Measurements from ENCODE around the gene APOC1. TPM values are rescaled to one million over a fixed set of nuclear protein-coding genes. Genes with fewer than 3 reads are reported as not detected.
"Not testable (repeated sequence)": the region's sequence is repeated elsewhere in the genome, so short reads cannot be mapped to it uniquely, and the experiment has no call there.

The APOC1 gene
- total RNA-seq = not detected

DNA sequence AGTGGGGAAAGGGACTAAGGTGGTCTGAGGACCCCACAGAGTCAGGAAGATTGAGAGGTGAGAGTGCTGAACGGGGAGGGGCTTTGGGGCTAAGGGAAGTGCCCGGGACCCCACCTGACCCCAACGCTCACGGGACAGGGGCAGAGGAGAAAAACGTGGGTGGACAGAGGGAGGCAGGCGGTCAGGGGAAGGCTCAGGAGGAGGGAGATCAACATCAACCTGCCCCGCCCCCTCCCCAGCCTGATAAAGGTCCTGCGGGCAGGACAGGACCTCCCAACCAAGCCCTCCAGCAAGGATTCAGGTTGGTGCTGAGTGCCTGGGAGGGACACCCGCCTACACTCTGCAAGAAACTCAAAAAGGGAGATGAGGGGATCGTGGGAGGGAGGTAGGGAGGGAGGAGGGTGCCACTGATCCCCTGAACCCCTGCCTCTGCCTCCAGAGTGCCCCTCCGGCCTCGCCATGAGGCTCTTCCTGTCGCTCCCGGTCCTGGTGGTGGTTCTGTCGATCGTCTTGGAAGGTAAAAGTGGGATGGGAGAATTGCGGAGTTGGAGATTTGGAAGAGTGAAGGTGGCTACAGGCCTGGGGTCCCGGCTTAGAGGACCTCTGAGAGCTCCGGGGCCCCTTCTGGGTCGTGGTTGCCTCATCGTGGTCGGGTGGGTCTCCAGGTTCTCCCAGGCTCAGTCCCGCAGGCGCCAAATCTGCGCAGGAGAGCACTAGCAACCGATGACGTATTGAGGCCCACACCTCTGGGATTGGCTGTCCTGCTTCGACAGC lies at the start of gene APOC1:
Gene APOC1, plus strand, starts transcription at position 176 of the 774 bp plus-strand sequence. Its CDS starts 284 bp downstream, at position 460.
- peak; percentile 63 for DNase-seq

DNA sequence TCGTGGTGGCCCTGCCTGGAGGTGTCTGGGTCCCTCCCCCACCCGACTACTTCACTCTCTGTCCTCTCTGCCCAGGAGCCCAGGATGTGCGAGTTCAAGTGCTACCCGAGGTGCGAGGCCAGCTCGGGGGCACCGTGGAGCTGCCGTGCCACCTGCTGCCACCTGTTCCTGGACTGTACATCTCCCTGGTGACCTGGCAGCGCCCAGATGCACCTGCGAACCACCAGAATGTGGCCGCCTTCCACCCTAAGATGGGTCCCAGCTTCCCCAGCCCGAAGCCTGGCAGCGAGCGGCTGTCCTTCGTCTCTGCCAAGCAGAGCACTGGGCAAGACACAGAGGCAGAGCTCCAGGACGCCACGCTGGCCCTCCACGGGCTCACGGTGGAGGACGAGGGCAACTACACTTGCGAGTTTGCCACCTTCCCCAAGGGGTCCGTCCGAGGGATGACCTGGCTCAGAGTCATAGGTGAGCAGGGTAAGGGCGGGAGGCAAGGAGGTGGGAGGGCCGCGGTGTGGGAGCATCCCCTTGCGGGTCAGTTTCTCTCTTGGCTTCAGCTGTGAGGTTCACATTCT lies 49.1 kb upstream of the APOC1 start:
- no peak for DNase-seq

DNA sequence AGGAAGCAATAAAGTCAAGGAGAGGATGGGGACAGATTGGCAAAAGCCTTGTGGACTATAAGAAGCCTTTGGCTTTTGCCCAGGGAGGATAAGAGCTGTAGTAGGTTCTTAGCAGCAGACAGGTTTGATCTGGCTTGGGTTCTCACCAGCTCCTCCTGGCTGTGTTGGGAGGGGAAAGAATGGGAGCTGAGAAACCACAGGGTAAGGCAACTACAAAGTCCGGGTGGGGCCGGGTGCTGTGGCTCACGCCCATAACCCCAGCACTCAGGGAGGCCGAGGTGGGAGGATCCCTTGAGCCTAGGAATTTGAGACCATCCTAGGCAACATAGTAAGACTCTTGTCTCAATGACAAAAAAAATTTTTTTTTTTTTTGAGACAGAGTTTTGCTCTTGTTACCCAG lies 47.7 kb upstream of the APOC1 start:
- DNase-seq = no peak

DNA sequence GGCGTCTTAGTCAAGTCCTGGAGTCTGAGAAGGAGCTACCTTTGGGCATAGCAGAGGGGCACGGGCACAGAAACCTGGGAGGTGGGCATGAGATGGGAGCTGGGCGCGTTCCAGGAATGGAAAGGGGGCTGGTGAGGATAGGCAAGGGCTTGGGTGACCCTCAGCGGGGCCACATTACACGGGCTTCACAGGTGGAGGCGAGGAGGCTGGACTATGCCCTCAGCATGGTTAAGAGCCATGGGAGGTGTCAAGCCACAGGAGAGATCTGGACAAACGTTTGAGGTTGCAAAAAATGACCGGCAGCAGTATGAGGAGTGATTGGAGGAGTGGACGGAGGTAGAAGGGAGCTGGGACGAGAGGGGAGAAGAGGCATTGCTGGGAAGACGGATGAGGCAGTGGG lies 46.8 kb upstream of the APOC1 start:
- DNase-seq = no peak

DNA sequence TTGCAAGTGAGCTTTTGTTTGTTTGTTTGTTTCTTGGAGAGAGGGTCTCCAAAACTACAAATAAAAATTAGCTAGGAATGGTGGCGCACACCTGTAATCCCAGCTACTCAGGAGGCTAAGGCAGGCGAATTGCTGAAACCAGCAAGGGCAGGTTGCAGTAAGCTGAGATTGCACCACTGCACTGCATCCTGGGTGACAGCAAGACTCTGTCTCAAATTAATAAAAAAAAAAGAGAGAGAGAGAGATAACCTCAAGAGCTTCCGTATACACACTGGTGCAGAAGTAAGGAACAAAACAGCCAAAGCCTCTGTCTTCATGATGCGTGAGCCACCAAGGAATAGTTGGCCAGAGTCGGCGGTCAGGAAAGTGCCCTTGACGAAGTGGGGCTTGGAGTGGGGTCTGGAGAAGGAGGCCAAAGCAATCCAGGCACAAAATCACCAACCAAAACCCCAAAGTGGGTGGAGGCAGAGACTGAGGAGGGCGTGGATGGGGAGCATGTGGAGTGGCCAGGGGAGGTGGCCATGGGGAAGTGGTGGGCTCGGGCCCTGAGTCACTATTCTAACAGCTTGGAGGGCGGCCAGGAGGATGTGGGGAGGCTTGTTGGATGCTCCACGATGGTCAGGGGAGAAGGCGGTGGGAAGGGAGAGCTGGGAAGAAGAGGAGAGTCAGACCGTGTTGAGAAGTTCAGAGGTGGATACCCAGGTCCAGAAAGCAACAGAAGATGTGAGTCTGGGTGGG lies 44.5 kb upstream of the APOC1 start:
- DNase-seq = no peak

DNA sequence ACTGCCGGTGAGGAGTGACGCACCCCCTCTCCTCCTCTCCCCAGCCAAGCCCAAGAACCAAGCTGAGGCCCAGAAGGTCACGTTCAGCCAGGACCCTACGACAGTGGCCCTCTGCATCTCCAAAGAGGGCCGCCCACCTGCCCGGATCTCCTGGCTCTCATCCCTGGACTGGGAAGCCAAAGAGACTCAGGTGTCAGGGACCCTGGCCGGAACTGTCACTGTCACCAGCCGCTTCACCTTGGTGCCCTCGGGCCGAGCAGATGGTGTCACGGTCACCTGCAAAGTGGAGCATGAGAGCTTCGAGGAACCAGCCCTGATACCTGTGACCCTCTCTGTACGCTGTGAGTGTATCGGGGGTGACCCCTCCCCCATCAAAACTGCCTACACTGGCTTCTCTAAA lies 42.6 kb upstream of the APOC1 start:
- no peak for DNase-seq

DNA sequence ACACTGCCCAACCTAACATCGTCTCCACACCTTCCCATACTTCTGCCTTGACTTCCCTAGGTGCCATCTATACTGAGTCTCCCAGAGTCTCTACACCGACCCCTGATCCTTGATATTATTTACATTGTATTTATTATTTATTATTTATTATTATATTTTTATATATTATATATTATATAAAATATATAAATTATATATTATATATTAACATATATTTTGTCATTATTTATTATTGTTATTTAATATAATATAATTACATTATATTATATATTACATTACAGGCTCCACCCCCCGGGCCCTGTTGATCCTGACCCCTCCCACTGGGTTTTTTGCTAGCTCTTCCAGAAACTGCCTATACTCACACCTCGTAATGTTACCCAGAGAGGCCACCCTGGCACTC lies 41.7 kb upstream of the APOC1 start:
- no peak for DNase-seq

DNA sequence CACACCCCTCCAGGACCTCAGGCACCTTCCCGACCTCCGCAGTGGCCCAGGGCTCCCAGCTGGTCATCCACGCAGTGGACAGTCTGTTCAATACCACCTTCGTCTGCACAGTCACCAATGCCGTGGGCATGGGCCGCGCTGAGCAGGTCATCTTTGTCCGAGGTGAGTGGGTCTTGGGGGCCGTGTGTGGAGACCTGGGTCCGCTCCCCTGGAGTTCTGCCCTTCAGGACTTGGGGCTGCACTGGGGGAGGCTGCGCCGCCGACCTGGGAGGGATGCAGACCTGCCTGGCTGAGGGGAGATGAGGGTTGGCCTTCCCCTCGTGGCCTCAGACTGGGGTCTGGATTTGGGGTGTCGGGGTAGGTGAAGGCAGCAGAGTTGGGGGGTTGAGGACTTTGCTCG lies 40.1 kb upstream of the APOC1 start:
- DNase-seq = no peak

DNA sequence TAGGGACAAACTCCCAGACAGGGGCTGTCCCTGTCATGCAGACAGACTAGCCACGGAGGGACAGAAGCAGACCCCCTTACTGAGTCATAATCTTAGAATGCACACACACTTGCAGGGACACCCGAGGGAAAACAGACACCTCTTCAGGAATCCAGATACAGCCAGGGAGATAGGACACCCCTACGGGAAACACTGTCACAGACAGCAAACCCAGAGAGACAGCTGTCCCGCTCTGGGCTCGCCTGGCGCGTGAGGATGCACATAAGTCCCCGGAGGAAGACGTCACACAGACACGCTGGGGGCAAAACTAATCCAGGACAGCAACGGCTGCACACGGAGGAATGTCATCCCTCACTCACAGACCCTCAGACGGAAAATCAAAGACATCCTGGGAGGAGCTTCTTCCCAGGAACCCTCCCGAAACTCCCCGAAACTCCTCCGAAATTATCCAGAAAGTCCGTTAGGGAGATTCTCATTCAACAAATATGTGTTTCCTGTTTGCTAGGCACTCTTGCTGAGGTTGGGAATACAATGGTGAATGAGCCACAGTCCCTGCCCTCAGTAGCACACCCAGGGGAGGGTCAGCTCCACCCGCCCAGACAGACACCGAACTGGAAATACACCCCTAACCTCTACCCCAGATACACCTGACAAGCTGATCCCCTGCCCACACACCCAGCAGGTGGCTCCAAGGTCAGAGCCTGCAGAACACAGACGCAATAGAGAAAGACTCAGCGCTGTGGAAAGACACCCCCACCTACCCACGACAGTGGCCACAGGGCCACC lies 38.5 kb upstream of the APOC1 start:
- DNase-seq = no peak

DNA sequence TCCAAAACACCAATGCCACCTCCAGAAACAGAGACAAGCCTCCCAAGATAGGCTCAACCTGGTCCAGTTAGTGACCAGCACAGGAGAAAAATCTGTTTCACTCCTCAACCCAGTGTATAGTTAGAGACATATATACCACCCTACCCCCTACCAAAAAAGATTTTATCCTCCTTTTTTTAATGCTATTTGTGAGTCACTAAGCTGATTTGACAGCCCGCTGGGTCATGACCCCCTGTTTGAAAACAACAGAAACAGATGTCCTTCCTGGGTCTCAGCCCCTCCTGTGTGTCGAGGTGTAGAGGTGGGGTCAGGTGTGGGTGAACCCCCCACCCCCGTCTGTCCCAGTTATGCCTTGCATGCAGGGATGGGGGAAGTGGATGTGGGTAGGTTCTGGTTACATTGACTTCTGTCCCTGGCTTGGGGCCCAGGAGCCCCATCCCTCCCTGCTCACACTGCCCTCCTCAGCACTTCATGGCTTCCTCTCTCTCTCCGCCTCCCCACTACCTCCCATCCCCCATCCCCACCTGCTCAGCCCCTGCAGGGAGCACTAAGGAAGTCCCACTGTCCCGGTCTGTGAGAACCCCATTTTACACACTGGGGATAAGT lies 37.4 kb upstream of the APOC1 start:
- DNase-seq = no peak

DNA sequence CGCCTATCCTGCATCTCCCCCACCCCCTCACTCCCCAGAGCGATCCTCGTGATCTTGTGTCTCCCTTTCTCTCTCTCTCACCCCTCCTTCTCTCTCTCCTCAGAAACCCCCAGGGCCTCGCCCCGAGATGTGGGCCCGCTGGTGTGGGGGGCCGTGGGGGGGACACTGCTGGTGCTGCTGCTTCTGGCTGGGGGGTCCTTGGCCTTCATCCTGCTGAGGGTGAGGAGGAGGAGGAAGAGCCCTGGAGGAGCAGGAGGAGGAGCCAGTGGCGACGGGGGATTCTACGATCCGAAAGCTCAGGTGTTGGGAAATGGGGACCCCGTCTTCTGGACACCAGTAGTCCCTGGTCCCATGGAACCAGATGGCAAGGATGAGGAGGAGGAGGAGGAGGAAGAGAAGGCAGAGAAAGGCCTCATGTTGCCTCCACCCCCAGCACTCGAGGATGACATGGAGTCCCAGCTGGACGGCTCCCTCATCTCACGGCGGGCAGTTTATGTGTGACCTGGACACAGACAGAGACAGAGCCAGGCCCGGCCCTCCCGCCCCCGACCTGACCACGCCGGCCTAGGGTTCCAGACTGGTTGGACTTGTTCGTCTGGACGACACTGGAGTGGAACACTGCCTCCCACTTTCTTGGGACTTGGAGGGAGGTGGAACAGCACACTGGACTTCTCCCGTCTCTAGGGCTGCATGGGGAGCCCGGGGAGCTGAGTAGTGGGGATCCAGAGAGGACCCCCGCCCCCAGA lies 36.1 kb upstream of the APOC1 start:
- DNase-seq = no peak

DNA sequence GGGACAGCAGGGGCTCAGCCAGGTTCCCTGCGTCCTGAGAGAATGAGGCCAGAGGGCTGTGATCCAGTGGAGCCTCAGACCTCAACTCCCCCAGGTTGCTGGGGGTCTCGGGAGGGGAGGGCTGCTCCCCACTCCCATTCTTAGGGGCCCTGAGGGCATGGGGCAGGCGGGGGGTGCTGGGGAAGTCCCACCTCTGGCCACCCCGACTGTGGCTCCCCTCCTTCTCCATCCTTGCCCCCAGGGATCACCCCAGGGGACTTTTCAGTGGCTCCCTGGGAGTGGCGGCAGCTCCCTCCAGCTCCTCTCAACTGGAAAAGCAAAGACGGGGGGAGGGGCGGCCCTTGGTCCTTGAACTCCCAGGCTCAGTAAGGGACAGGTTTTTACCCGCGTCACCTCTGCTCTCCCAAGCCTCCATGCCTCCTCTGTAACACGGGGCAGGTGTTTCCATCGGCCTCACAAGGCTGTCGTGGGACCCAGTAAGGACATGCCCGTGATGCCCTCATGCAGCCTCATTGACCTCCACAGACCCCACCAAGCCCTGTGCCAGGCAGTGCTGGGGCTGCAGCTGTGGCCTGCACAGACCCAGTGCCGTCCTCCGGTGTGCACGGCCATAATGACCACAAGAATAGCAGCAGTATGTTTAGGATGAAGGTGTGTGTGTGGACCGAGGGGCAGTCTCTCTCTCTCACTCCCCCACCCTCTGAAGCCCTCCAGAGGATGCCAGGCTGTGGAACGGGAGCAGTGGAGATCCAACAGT lies 34.9 kb upstream of the APOC1 start:
- no peak for DNase-seq

DNA sequence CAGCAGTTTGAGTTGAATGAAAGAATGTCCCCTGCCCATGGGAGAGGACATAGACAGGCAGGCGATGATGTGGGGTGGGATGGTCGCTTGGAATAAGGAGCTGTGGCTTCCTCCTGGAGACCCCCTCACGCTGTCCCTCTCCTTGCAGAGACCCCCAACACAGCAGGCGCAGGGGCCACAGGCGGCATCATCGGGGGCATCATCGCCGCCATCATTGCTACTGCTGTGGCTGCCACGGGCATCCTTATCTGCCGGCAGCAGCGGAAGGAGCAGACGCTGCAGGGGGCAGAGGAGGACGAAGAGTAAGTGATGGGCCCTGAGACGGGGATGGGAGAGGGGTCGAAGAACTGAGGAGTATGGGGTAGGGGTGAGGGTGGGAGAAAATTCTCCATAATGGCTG lies 32.3 kb upstream of the APOC1 start:
- no peak for DNase-seq

DNA sequence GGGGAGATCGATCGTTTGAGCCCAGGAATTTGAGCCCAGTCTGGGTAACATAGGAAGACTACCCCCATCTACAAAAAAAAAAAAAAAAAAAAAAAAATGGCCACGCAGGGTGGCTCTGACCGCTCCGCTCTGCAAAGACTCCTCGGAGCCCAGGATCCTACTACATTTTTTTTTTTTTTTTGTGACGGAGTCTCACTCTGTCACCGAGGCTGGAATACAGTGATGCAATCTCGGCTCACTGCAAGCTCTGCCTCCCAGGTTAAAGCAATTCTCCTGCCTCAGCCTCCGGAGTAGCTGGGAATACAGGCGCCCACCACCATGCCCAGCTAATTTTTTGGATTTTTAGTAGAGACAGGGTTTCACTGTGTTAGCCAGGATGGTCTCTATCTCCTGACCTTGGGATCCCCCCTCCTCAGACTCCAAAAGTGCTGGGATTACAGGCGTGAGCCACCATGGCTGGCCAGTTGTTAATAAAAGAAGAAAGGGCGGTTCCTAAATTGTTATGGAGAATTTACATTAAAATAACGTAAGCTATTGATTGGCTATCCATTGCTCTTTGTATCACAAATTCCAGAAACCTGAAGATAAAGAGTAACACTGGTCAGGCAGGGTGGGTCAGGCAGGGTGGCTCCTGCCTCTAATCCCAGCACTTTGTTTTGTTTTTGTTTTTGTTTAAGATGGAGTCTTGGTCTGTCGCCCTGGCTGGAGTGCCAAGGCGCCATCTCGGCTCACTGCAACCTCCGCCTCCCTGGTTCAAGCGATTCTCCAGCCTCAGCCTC lies 31.6 kb upstream of the APOC1 start:
- not testable (repeated sequence) for DNase-seq

DNA sequence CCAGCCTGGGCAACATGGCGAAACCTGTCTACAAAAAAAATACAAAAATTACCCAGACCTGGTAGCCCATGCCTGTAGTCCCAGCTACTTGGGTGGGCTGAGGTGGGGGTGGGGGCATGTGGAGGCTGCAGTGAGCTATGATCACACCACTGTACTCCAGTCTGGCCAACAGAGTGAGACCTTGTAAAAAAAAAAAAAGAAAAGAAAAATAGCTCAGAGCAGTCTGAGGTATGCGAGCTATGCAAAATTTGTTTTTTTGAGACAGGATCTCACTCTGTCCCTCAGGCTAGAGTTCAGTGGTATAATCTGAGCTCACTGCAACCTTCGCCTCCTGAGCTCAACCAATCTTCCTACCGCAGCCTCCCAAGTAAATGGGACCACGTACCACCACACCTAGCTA lies 30.5 kb upstream of the APOC1 start:
- DNase-seq = no peak

DNA sequence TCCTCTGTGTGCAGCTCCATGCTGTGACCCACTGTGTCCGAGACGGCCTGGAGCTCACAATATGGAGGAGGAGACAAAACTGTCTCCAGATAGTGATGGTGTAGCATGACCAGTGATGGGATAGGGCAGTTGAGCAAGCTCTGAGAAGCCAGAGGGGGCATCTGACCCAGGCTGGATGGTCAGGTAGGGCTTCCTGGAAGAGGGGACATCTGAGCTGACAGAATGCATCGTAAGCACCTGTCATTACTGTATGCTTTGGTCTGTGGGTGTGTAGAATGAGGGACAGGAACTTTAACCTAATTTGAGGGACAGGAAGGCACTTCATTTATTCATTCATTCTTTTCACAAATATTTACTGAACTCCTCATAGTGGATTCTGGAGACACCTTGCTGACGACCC lies 29.8 kb upstream of the APOC1 start:
- no peak for DNase-seq

DNA sequence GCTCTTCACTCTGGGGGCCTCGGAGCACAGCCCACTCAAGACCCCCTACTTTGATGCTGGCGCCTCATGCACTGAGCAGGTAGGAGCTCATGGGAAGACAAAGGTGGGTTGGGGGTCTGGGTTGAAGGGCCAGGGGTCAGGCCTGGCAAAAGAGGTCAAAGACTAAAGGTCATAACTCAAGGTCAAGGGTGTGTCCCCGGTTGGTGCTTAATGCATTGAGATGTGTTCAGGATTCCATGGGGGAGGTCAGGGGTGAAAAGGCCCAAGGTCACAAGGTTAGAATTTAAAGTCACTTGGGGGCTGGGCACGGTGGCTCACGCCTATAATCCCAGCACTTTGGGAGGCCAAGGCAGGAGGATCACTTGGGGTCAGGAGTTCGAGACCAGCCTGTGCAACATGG lies 28.3 kb upstream of the APOC1 start:
- DNase-seq = no peak

DNA sequence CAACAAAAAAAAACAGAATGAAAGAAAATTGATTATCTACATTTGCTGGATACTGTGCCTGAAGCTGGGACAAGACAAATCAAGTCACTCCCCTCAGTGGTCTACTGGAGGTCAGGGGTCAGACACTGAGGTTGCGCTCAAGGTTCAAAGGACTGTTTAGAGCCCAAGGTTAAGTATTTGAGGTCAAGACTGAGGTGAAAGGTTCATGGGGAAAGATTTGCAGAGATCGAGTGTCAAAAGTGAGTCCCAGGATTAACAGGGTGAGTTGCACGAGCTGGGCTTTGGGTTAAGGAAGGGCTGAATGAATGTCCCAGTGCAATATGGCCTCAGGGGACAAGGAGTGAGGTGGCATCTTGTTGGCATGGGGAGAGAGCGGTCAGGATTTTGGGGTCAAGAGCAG lies 26.8 kb upstream of the APOC1 start:
- no peak for DNase-seq

DNA sequence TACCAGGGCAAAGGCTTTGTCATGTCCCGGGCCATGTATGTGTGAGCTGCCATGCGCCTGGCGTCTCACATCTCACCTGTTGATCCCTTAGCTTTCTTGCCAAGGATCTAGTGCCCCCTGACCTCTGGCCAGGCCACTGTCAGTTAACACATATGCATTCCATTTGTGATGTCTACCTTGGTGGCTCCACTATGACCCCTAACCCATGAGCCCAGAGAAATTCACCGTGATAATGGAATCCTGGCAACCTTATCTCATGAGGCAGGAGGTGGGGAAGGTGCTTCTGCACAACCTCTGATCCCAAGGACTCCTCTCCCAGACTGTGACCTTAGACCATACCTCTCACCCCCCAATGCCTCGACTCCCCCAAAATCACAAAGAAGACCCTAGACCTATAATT lies 26.1 kb upstream of the APOC1 start:
- DNase-seq = not testable (repeated sequence)

DNA sequence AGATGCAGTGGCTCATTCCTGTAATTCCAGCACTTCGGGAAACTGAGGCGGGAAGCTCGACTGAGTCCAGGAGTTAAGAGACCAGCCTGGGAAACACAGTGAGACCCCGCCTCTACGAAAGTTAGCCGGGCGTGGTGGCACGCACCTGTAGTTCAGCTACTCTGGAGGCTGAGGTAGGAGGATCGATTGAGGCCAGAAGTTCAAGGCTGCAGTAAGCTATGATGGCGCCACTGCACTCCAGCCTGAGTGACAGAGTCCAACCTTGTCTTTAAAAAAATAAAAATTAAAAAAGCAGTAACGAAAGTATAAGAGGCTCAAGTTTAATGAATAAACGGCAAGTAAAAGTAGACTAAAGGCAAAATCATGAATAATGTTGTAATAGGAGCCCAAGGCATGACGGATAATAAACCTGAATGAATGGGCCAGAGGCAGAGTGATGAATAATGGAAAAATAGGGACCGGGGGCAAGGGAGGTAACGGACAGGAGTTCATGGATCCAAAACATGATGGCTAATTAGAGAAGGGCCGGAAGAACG lies 24.5 kb upstream of the APOC1 start:
- no peak for DNase-seq

Measured in effector CD4-positive, alpha-beta T cell (primary cell).